ENCODE results near the gene ENPEP. TPM values are rescaled to one million over a fixed set of nuclear protein-coding genes. Genes with fewer than 3 reads are reported as not detected.
"Not testable (repeated sequence)": the region's sequence is repeated elsewhere in the genome, so short reads cannot be mapped to it uniquely, and the experiment has no call there.

Gene ENPEP, protein sequence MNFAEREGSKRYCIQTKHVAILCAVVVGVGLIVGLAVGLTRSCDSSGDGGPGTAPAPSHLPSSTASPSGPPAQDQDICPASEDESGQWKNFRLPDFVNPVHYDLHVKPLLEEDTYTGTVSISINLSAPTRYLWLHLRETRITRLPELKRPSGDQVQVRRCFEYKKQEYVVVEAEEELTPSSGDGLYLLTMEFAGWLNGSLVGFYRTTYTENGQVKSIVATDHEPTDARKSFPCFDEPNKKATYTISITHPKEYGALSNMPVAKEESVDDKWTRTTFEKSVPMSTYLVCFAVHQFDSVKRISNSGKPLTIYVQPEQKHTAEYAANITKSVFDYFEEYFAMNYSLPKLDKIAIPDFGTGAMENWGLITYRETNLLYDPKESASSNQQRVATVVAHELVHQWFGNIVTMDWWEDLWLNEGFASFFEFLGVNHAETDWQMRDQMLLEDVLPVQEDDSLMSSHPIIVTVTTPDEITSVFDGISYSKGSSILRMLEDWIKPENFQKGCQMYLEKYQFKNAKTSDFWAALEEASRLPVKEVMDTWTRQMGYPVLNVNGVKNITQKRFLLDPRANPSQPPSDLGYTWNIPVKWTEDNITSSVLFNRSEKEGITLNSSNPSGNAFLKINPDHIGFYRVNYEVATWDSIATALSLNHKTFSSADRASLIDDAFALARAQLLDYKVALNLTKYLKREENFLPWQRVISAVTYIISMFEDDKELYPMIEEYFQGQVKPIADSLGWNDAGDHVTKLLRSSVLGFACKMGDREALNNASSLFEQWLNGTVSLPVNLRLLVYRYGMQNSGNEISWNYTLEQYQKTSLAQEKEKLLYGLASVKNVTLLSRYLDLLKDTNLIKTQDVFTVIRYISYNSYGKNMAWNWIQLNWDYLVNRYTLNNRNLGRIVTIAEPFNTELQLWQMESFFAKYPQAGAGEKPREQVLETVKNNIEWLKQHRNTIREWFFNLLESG
- 15.3 TPM for total RNA-seq
- polyA plus RNA-seq (ENCODE audit: insufficient read depth in 1 of 8, insufficient read length in 8 of 8, low replicate concordance in 1 of 8): 10 to 100 TPM; 11.3 to 42.3 (median 20.9) TPM
- long read RNA-seq, donor 1, full-length matches to known transcripts: 2 of 2 reads
- long read RNA-seq, donor 1, partial matches to known transcripts: 0 of 2 reads
- long read RNA-seq, donor 1, other reads (novel, unspliced or antisense): 0 of 2 reads
- long read RNA-seq, donor 2: 0 reads
- long read RNA-seq, donor 3, full-length matches to known transcripts: 6 of 6 reads
- long read RNA-seq, donor 3, partial matches to known transcripts: 0 of 6 reads
- long read RNA-seq, donor 3, other reads (novel, unspliced or antisense): 0 of 6 reads
- long read RNA-seq, donor 4, full-length matches to known transcripts: 2 of 2 reads
- long read RNA-seq, donor 4, partial matches to known transcripts: 0 of 2 reads
- long read RNA-seq, donor 4, other reads (novel, unspliced or antisense): 0 of 2 reads
- long read RNA-seq, donor 5, full-length matches to known transcripts: 5 of 10 reads
- long read RNA-seq, donor 5, partial matches to known transcripts: 5 of 10 reads
- long read RNA-seq, donor 5, other reads (novel, unspliced or antisense): 0 of 10 reads
- long read RNA-seq, donor 6, full-length matches to known transcripts: 2 of 2 reads
- long read RNA-seq, donor 6, partial matches to known transcripts: 0 of 2 reads
- long read RNA-seq, donor 6, other reads (novel, unspliced or antisense): 0 of 2 reads
- long read RNA-seq, donor 7, full-length matches to known transcripts: 1 of 1 reads
- long read RNA-seq, donor 7, partial matches to known transcripts: 0 of 1 reads
- long read RNA-seq, donor 7, other reads (novel, unspliced or antisense): 0 of 1 reads
- long read RNA-seq, donor 8, full-length matches to known transcripts: 2 of 2 reads
- long read RNA-seq, donor 8, partial matches to known transcripts: 0 of 2 reads
- long read RNA-seq, donor 8, other reads (novel, unspliced or antisense): 0 of 2 reads
- long read RNA-seq, donor 9, full-length matches to known transcripts: 3 of 3 reads
- long read RNA-seq, donor 9, partial matches to known transcripts: 0 of 3 reads
- long read RNA-seq, donor 9, other reads (novel, unspliced or antisense): 0 of 3 reads
- long read RNA-seq, donor 10, full-length matches to known transcripts: 7 of 7 reads
- long read RNA-seq, donor 10, partial matches to known transcripts: 0 of 7 reads
- long read RNA-seq, donor 10, other reads (novel, unspliced or antisense): 0 of 7 reads
- long read RNA-seq, donor 11, full-length matches to known transcripts: 2 of 2 reads
- long read RNA-seq, donor 11, partial matches to known transcripts: 0 of 2 reads
- long read RNA-seq, donor 11, other reads (novel, unspliced or antisense): 0 of 2 reads

DNA sequence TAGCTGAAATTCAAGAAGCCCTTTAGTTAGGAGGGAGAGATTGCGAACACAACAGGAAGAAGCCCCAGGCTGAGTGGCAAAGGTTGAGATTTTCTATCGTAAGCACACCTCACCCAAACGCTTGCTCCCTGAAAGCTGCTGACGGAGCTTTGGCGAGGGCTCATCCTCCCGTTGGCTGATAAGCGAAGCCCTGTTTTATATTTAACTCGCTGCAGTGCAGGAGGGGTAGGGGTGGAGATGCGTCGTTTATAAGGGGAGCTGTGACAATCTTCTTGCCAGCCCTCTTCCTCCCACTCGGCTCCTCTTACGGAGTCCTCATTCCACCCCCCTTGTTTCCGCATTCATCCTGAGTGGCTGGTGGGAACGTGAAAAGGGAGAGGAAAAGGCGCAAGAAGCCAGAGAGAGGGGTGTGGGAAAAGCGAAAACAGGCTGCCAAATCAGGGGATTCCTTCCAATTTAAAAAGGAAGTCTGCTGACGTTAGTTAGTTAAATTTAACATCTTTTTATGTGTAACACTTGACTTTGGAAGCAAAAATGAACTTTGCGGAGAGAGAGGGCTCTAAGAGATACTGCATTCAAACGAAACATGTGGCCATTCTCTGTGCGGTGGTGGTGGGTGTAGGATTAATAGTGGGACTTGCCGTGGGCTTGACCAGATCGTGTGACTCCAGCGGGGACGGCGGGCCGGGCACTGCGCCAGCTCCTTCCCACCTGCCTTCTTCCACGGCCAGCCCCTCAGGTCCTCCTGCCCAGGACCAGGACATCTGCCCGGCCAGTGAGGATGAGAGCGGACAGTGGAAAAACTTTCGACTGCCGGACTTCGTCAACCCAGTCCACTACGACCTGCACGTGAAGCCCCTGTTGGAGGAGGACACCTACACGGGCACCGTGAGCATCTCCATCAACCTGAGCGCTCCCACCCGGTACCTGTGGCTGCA is at the start of gene ENPEP:
TSS of gene ENPEP (plus strand) at position 275 of the 938 bp plus-strand sequence. CDS start at position 535, 260 bp downstream.
- H3K9me3 ChIP-seq (replicated peaks; ENCODE audit: control insufficient read depth, low read depth, low read length): no peaks in the 10 kb centered on the region
- no peaks in the 10 kb centered on the region for H3K36me3 ChIP-seq (ENCODE audit: control insufficient read depth, insufficient read depth, low read length)
- 35% methylated on average over 15 of the region's 39 CpGs for WGBS (ENCODE audit: insufficient coverage)
- H3K4me3 ChIP-seq (ENCODE audit: low read length): peak within 1 kb of the TSS; percentile 58
- H3K27me3 ChIP-seq (ENCODE audit: control insufficient read depth, insufficient read depth, low read length): no peaks in the 10 kb centered on the region
- peak; percentile 92 for DNase-seq
- peaks cover 6% of the 10 kb centered on the region for H3K4me1 ChIP-seq (ENCODE audit: control insufficient read depth, insufficient read depth, low read length)
- H3K27ac ChIP-seq (ENCODE audit: low read length): peak within 1 kb of the TSS; percentile 78

DNA sequence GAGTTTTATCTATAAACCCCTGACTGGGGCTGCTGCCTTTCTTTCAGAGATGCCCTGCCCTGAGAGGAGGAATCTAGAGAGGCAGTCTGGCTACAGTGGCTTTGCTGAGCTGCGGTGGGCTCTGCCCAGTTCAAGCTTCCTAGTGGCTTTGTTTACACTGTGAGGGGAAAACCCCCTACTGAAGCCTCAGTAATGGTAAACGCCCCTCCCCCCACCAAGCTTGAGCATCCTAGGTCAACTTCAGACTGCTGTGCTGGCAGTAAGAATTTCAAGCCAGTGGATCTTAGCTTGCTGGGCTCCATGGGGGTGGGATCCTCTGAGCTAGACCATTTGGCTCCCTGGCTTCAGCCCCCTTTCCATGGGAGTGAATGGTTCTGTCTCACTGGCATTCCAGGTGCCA is 44.1 kb upstream of the ENPEP start:
- not testable (repeated sequence) for H3K9me3 ChIP-seq (replicated peaks; ENCODE audit: control insufficient read depth, low read depth, low read length); DNase-seq; H3K27ac ChIP-seq (ENCODE audit: low read length); H3K4me1 ChIP-seq (ENCODE audit: control insufficient read depth, insufficient read depth, low read length); H3K4me3 ChIP-seq (ENCODE audit: low read length); H3K36me3 ChIP-seq (ENCODE audit: control insufficient read depth, insufficient read depth, low read length); H3K27me3 ChIP-seq (ENCODE audit: control insufficient read depth, insufficient read depth, low read length)
- WGBS (ENCODE audit: insufficient coverage): no CpG with 5 or more reads among the region's 2 CpGs

DNA sequence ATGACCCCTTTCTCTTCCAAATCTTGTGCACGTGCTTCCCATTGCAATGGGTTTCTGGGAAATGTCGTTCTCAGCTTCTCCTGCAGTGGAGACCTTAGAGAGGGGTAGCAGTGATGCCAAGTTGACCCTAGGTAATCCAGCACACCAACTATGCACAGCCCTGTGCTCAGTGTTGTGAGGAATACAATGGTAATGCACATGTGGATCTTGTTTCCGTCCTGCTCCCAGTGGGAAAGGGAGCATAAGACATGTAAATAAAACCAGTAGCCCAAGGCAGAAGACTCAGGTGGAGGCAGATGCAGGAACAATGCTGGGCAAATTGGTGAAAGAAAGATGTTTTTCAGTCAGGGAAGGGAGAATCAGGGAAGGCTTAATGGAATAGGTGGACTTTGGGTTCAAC is 38.7 kb upstream of the ENPEP start:
- not testable (repeated sequence) for DNase-seq; H3K9me3 ChIP-seq (replicated peaks; ENCODE audit: control insufficient read depth, low read depth, low read length); H3K4me3 ChIP-seq (ENCODE audit: low read length); H3K27me3 ChIP-seq (ENCODE audit: control insufficient read depth, insufficient read depth, low read length); H3K27ac ChIP-seq (ENCODE audit: low read length); H3K4me1 ChIP-seq (ENCODE audit: control insufficient read depth, insufficient read depth, low read length); H3K36me3 ChIP-seq (ENCODE audit: control insufficient read depth, insufficient read depth, low read length)
- no CpG with 5 or more reads among the region's 3 CpGs for WGBS (ENCODE audit: insufficient coverage)

DNA sequence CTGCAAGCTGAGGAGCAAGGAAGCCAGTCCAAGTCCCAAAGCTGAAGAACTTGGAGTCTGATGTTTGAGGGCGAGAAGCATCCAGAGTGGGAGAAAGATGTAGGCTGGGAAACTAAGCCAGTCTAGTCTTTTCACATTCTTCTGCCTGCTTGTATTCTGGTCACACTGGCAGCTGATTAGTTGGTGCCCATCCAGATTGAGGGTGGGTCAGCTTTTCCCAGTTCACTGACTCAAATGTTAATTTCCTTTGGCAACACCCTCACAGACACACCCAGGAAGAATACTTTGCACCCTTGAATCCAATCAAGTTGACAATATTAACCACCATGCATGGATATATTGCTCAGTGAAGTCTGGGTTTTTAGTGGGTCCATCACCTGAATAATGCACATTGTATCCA is 36.7 kb upstream of the ENPEP start:
- H3K36me3 ChIP-seq (ENCODE audit: control insufficient read depth, insufficient read depth, low read length); H3K4me3 ChIP-seq (ENCODE audit: low read length); H3K27me3 ChIP-seq (ENCODE audit: control insufficient read depth, insufficient read depth, low read length); DNase-seq; H3K27ac ChIP-seq (ENCODE audit: low read length); H3K4me1 ChIP-seq (ENCODE audit: control insufficient read depth, insufficient read depth, low read length); H3K9me3 ChIP-seq (replicated peaks; ENCODE audit: control insufficient read depth, low read depth, low read length): not testable (repeated sequence)
- WGBS (ENCODE audit: insufficient coverage): 100% methylated on average over 1 of the region's 1 CpG

DNA sequence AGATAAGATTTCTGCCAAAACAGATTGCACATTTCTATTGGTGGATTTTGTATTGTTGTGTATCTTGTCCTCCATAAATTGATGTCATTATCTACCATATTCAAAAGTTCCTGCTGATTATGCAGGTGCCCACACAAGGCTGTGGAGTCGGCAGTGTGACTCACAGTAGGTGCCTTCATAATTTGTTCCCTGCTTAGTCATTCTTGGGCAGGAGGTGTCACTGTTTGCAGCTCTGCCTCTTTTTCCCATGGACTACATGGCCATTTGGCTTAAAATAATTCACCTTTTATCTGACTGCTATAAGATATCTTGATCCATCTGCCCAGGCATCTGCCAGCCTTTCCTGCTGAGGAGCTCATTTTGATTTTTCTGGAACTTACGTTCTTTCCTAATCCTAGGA is 33.6 kb upstream of the ENPEP start:
- H3K27me3 ChIP-seq (ENCODE audit: control insufficient read depth, insufficient read depth, low read length): no peaks in the 10 kb centered on the region
- 75% methylated on average over 1 of the region's 2 CpGs for WGBS (ENCODE audit: insufficient coverage)
- H3K9me3 ChIP-seq (replicated peaks; ENCODE audit: control insufficient read depth, low read depth, low read length): no peaks in the 10 kb centered on the region
- no peak overlapping the region for H3K27ac ChIP-seq (ENCODE audit: low read length)
- DNase-seq: no peak
- H3K4me3 ChIP-seq (ENCODE audit: low read length): no peak overlapping the region
- H3K4me1 ChIP-seq (ENCODE audit: control insufficient read depth, insufficient read depth, low read length): no peaks in the 10 kb centered on the region
- H3K36me3 ChIP-seq (ENCODE audit: control insufficient read depth, insufficient read depth, low read length): no peaks in the 10 kb centered on the region

DNA sequence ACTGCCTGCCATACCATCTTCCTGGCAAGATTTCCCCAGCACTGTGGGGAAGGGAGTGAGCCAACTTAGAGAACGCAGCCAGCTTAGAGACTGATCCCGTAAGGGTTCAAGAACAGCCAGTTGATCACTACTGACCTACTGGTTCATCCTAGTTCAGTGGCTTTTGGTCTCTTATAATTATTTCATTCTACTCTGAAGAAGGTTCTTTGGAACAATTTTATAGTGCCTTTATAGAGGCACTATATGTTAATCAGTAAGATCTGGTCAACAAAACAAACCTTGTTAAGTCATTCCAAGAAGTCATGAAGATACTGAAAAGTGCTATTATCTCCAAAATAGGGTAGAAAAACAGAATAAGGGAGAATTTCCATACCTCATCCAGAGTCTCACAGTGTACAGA is 33.2 kb upstream of the ENPEP start:
- no peak for DNase-seq
- Histone ChIP-seq H3K4me1 (ENCODE audit: control insufficient read depth, insufficient read depth, low read length) (no peaks in the 10 kb centered on the region), H3K9me3 (replicated peaks; ENCODE audit: control insufficient read depth, low read depth, low read length) (no peaks in the 10 kb centered on the region), H3K27ac (ENCODE audit: low read length) (no peak overlapping the region), H3K27me3 (ENCODE audit: control insufficient read depth, insufficient read depth, low read length) (no peaks in the 10 kb centered on the region), H3K4me3 (ENCODE audit: low read length) (no peak overlapping the region), H3K36me3 (ENCODE audit: control insufficient read depth, insufficient read depth, low read length) (no peaks in the 10 kb centered on the region)
- no CpG with 5 or more reads among the region's 2 CpGs for WGBS (ENCODE audit: insufficient coverage)

DNA sequence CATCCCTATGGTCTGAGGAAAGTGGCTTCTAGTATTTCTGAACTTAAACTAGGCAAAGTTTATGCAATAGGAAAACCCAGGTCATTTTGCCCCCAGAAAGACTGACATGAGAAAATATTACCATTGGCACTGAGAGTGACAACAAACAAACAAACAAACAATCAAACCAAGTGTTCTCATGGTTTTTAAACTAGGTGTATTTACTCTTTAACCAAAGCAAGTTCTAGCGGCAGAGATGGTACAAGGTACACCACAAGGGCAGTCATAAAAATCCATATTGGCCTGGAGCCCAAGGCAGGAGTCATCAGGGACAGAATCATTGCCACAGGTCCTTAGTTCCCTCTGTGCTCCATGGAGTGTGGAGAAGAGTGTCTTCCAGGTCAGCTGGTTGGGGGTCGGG is 26.0 kb upstream of the ENPEP start:
- DNase-seq: no peak
- no CpG with 5 or more reads among the region's 2 CpGs for WGBS (ENCODE audit: insufficient coverage)
- H3K27me3 ChIP-seq (ENCODE audit: control insufficient read depth, insufficient read depth, low read length): no peaks in the 10 kb centered on the region

DNA sequence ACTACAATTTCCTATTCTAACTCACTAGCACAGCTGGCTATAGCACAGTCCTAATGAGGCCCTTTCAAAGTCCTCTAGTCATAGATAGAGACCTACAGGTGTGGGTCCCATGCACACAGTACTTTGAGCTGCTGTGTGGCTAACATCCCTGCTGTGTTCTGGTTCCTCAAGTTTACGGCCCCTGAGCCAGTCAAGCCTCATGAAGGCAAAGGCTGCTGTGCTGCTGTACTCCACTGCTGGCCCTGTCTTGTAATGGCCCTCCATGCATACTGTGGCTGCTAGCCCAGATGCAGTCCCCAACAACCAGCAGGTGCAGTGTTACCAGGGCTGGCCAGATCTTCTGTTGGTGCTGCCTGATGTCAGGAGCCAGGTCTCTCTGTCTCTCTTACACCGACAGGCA is 23.4 kb upstream of the ENPEP start:
- H3K36me3 ChIP-seq (ENCODE audit: control insufficient read depth, insufficient read depth, low read length): no peaks in the 10 kb centered on the region
- H3K27me3 ChIP-seq (ENCODE audit: control insufficient read depth, insufficient read depth, low read length): no peaks in the 10 kb centered on the region
- no peak overlapping the region for H3K4me3 ChIP-seq (ENCODE audit: low read length)
- no peak overlapping the region for H3K27ac ChIP-seq (ENCODE audit: low read length)
- 73% methylated on average over 1 of the region's 2 CpGs for WGBS (ENCODE audit: insufficient coverage)
- H3K4me1 ChIP-seq (ENCODE audit: control insufficient read depth, insufficient read depth, low read length): no peaks in the 10 kb centered on the region
- no peaks in the 10 kb centered on the region for H3K9me3 ChIP-seq (replicated peaks; ENCODE audit: control insufficient read depth, low read depth, low read length)
- DNase-seq: no peak

More for the DNA sequence above, 26.0 kb upstream of the ENPEP start:
- H3K36me3 ChIP-seq (ENCODE audit: control insufficient read depth, insufficient read depth, low read length): no peaks in the 10 kb centered on the region
- H3K27ac ChIP-seq (ENCODE audit: low read length): no peak overlapping the region
- H3K9me3 ChIP-seq (replicated peaks; ENCODE audit: control insufficient read depth, low read depth, low read length): no peaks in the 10 kb centered on the region
- no peaks in the 10 kb centered on the region for H3K4me1 ChIP-seq (ENCODE audit: control insufficient read depth, insufficient read depth, low read length)
- H3K4me3 ChIP-seq (ENCODE audit: low read length): no peak overlapping the region
